Measurements from ENCODE around the gene KIAA1614. TPM values are rescaled to one million over a fixed set of nuclear protein-coding genes. Genes with fewer than 3 reads are reported as not detected.

Gene KIAA1614
- total and polyA plus RNA-seq, 10 of the 15 experiments (the other 5 are each of a cell fraction or from before 2014, with no cell fraction given) = 0.03 to 1.0 (median 0.26) TPM; not detected in 1

GRCh38 chr1:180976191-180976590 is 63.5 kb downstream of the KIAA1614 start:
- no TSS peak for BruUV-seq (replicated peaks)
- H3K9ac ChIP-seq (ENCODE audit: control insufficient read depth, insufficient read depth, low read length) = no peak overlapping the region
- POLR2A ChIA-PET = interaction anchor here (0.9 kb wide), 1 partner anchor 10 kb away, joined by 3 read pairs; no protein-coding TSS in a partner anchor
- CTCF ChIA-PET = interaction anchor here (0.9 to 3.6 kb wide), 6 partner anchors 9 to 166 kb away, joined by 3 to 16 read pairs (median 4); no protein-coding TSS in a partner anchor
- no peaks in the 10 kb centered on the region for H4K20me1 ChIP-seq (ENCODE audit: control insufficient read depth, insufficient read depth)
- ATAC-seq = no peak
- H3K4me2 ChIP-seq (ENCODE audit: control insufficient read depth, insufficient read depth) = no peak overlapping the region
- peaks cover 13 to 31% of the 10 kb centered on the region in 2 experiments; a peak in 3 of 4 replicates for H3K36me3 ChIP-seq (ENCODE audit: control insufficient read depth in 2 of 2, insufficient read depth in 2 of 2, low read length in 1 of 2)
- in situ Hi-C loops (cut with MboI) (no loop called here), intact Hi-C loops (cut with micrococcal nuclease; ENCODE audit: unreplicated experiment) (no loop called here)
- FAIRE-seq = no peak
- SMC1A ChIA-PET (ENCODE audit: uncharacterized antibody, unreplicated experiment) = interaction anchor here (0.7 to 8.9 kb wide), 10 partner anchors 10 to 679 kb away, joined by 3 to 72 read pairs (median 4); no protein-coding TSS in a partner anchor
- H3K79me2 ChIP-seq (ENCODE audit: control insufficient read depth, insufficient read depth, low read length) = no peaks in the 10 kb centered on the region
- RAD21 ChIA-PET (ENCODE audit: unreplicated experiment) = interaction anchor here (1.2 to 1.7 kb wide), 2 partner anchors 94 to 100 kb away, joined by 3 to 6 read pairs; no protein-coding TSS in a partner anchor
- no peak overlapping the region for H3K4me3 ChIP-seq
- no peaks in the 10 kb centered on the region for H3K27me3 ChIP-seq (replicated peaks in 1 of 2; ENCODE audit: control insufficient read depth in 2 of 2, insufficient read depth in 2 of 2, low read length in 1 of 2)
- no peaks in the 10 kb centered on the region for H3K9me3 ChIP-seq (replicated peaks; ENCODE audit: control insufficient read depth, insufficient read depth, low read length)
- WGBS (ENCODE audit: insufficient coverage, insufficient replicate concordance, low lambda C conversion rate, missing lambda C conversion rate) = 97% methylated on average over 12 of the region's 12 CpGs
- H2AFZ ChIP-seq (ENCODE audit: control insufficient read depth, low read depth, low read length) = no peak overlapping the region
- H3K27ac ChIP-seq (ENCODE audit: control insufficient read depth, insufficient read depth) = no peak overlapping the region
- DNase-seq (ENCODE audit: low read depth, low spot score) = no peak
- no peaks in the 10 kb centered on the region for H3K4me1 ChIP-seq (ENCODE audit: control insufficient read depth, insufficient read depth, low read length)
- no peak for TF ChIP-seq RAD21 (IDR thresholded peaks at IDR 0.05; ENCODE audit: insufficient read depth, low read depth, low read length)
- TF ChIP-seq CHD1 (IDR thresholded peaks at IDR 0.05; ENCODE audit: low read depth, low read length) = no peak
- TF ChIP-seq FOXM1 (IDR thresholded peaks at IDR 0.05; ENCODE audit: low read depth, low read length) = no peak
- TF ChIP-seq FOXK2 (IDR thresholded peaks at IDR 0.05) = no peak
- no peak for TF ChIP-seq ZNF207 (IDR thresholded peaks at IDR 0.05; ENCODE audit: borderline replicate concordance)
- TF ChIP-seq BCLAF1 (IDR thresholded peaks at IDR 0.05) = no peak
- no peak for TF ChIP-seq DPF2 (IDR thresholded peaks at IDR 0.05)
- TF ChIP-seq SIN3A (IDR thresholded peaks at IDR 0.05; ENCODE audit: low read depth, low read length) = no peak
- TF ChIP-seq ZSCAN29 (IDR thresholded peaks at IDR 0.05) = no peak
- TF ChIP-seq LARP7 (IDR thresholded peaks at IDR 0.05) = no peak
- TF ChIP-seq NFYA (IDR thresholded peaks at IDR 0.05; ENCODE audit: borderline replicate concordance, low read depth, low read length) = no peak
- no peak for TF ChIP-seq HDAC2 (IDR thresholded peaks at IDR 0.05)
- no peak for TF ChIP-seq HDGF (IDR thresholded peaks at IDR 0.05)
- no peak for TF ChIP-seq KLF5 (IDR thresholded peaks at IDR 0.05; ENCODE audit: partially characterized antibody)
- no peak for TF ChIP-seq NBN (IDR thresholded peaks at IDR 0.05)
- TF ChIP-seq USF2 (IDR thresholded peaks at IDR 0.05; ENCODE audit: borderline replicate concordance, low read depth, low read length) = no peak
- no peak for TF ChIP-seq ZNF687 (IDR thresholded peaks at IDR 0.05)
- no peak for TF ChIP-seq SREBF2 (IDR thresholded peaks at IDR 0.05; ENCODE audit: low read length)

Measured in GM12878 (cell line).